Measurements from ENCODE around the gene RAPGEF2. TPM values are rescaled to one million over a fixed set of nuclear protein-coding genes. Genes with fewer than 3 reads are reported as not detected.

The RAPGEF2 gene
- total and polyA plus RNA-seq, 8 donors, result 3.3 to 78.1 (median 37.2) TPM

- no peak for DNase-seq
- peaks cover 0 to 4% (median 2%) of the 10 kb centered on the region in 4 donors for H3K9me3 ChIP-seq
- TF ChIP-seq CTCF (IDR thresholded peaks at IDR 0.05), result no peak
- no peak for TF ChIP-seq POLR2AphosphoS5 (IDR thresholded peaks at IDR 0.05)
- TF ChIP-seq POLR2A (IDR thresholded peaks at IDR 0.05), result no peak
- no peak overlapping the region for H3K4me3 ChIP-seq
- no peak overlapping the region for H3K27ac ChIP-seq
- intact Hi-C loops (cut with DNase I; ENCODE audit: low total_unique reads), result no loop called here
- H3K4me1 ChIP-seq, result no peaks in the 10 kb centered on the region
- peaks cover 0 to 5% (median 0%) of the 10 kb centered on the region in 3 donors for H3K27me3 ChIP-seq
- H3K36me3 ChIP-seq, result no peaks in the 10 kb centered on the region
Measured at GRCh38 chr4:159384017-159384416, 281.1 kb downstream of the RAPGEF2 start.

- peaks cover 0 to 4% (median 2%) of the 10 kb centered on the region in 4 donors for H3K9me3 ChIP-seq
- TF ChIP-seq POLR2AphosphoS5 (IDR thresholded peaks at IDR 0.05) (no peak), POLR2A (IDR thresholded peaks at IDR 0.05) (no peak), EP300 (IDR thresholded peaks at IDR 0.05) (no peak), CTCF (IDR thresholded peaks at IDR 0.05) (no peak)
- H3K4me3 ChIP-seq, result no peak overlapping the region
- no peaks in the 10 kb centered on the region for H3K4me1 ChIP-seq
- intact Hi-C loops (cut with DNase I; ENCODE audit: low total_unique reads), result no loop called here
- DNase-seq, result no peak
- no peaks in the 10 kb centered on the region for H3K36me3 ChIP-seq
- peaks cover 0 to 5% (median 0%) of the 10 kb centered on the region in 3 donors for H3K27me3 ChIP-seq
- H3K27ac ChIP-seq, result no peak overlapping the region
Measured at GRCh38 chr4:159384632-159385031, 281.8 kb downstream of the RAPGEF2 start.

GRCh38 chr4:159386620-159387019 is 283.7 kb downstream of the RAPGEF2 start:
- H3K36me3 ChIP-seq, result no peaks in the 10 kb centered on the region
- TF ChIP-seq CTCF (IDR thresholded peaks at IDR 0.05) (no peak), EP300 (IDR thresholded peaks at IDR 0.05) (no peak), POLR2A (IDR thresholded peaks at IDR 0.05) (no peak), POLR2AphosphoS5 (IDR thresholded peaks at IDR 0.05) (no peak)
- WGBS, 5 donors, result 74 to 90% (median 77%) methylated on average over 1 of the region's 1 CpG
- DNase-seq, result no peak
- intact Hi-C loops (cut with DNase I; ENCODE audit: low total_unique reads), result no loop called here
- no peak overlapping the region for H3K4me3 ChIP-seq
- H3K9me3 ChIP-seq, result peaks cover 0 to 4% (median 2%) of the 10 kb centered on the region in 4 donors
- H3K27me3 ChIP-seq, result peaks cover 0 to 5% (median 0%) of the 10 kb centered on the region in 3 donors
- no peaks in the 10 kb centered on the region for H3K4me1 ChIP-seq
- no peak overlapping the region for H3K27ac ChIP-seq

GRCh38 chr4:159389756-159390155 is 286.9 kb downstream of the RAPGEF2 start:
- peaks cover 0 to 4% (median 2%) of the 10 kb centered on the region in 4 donors for H3K9me3 ChIP-seq
- H3K4me1 ChIP-seq, result no peaks in the 10 kb centered on the region
- intact Hi-C loops (cut with DNase I; ENCODE audit: low total_unique reads), result no loop called here
- WGBS, 5 donors, result 86 to 96% (median 94%) methylated on average over 15 to 23 of the region's 23 CpGs
- H3K36me3 ChIP-seq, result no peaks in the 10 kb centered on the region
- peaks cover 0 to 5% (median 0%) of the 10 kb centered on the region in 3 donors for H3K27me3 ChIP-seq
- DNase-seq, result no peak
- H3K4me3 ChIP-seq, result no peak overlapping the region
- TF ChIP-seq CTCF (IDR thresholded peaks at IDR 0.05) (no peak), EP300 (IDR thresholded peaks at IDR 0.05) (no peak), POLR2A (IDR thresholded peaks at IDR 0.05) (no peak), POLR2AphosphoS5 (IDR thresholded peaks at IDR 0.05) (no peak)
- no peak overlapping the region for H3K27ac ChIP-seq

Measured in stomach (tissue), 9 donors.